ENCODE data around the gene BCAP31. TPM values are rescaled to one million over a fixed set of nuclear protein-coding genes. Genes with fewer than 3 reads are reported as not detected.
A peak's percentile ranks its signal among the peaks of the same experiment; 100 is the strongest.

BCAP31 gene
- total RNA-seq, 5 donors from 2014 or later (not counting 1 experiment from before 2014, with no cell fraction given), result 90.1 to 124 (median 107) TPM

GRCh38 chrX:153672531-153673427, 51.4 kb downstream of the BCAP31 start:
- peaks cover 32 to 36% of the 10 kb centered on the region in 2 donors for H3K27me3 Mint-ChIP-seq
- no peaks in the 10 kb centered on the region for H3K36me3 ChIP-seq (ENCODE audit: control insufficient read depth in 2 of 2, extremely low read depth in 1 of 2, insufficient read depth in 1 of 2, low read length in 1 of 2)
- DNase-seq, result no peak

DNA sequence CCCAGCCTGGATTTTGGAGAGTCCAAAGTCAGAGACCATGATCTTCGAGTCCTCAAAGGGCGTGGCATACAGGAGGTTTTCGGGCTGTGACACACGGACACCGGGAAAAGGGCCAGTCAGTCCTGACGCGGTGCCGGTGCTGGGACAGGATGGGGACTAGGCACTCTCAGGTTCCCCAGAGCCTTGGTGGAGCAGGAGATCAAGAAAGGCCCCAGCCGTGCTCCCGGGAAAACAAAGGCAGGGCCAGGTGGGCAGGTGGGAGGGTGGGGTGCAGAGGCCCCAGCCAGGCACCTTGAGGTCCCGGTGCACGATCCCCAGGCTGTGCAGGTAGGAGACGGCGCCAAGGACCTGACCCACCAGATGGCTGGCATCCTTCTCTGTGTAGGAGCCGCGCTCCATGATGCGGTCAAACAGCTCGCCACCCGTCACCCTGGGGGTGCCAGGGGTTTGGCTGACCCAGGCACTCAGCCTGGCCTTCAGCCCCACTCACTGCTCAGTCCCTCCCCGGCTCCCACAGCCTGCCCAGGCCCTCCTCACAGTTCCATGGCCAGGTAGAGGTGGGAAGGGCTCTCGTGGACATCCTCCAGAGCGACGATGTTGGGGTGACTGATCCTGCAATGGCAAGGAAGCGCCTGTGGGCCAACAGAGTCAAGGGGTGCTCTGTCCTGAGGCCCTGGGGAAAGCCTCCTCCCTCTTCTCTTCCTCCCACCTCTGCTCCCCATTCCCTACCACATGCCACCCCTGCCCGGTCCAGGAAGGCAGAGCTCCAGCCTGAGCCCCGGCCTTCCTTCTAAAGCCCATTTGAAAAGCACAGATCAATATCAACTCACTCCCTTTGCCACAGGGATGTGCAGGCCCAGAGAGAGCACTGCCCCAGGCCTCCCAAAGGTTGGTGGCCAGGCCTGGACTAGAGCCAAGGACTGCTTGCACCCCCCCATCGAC, 52.3 kb downstream of the BCAP31 start:
- POLR2A ChIA-PET, result no interaction called here
- ATAC-seq (replicated peaks in 1 of 4) (no peak), DNase-seq (no peak)
- CTCF ChIA-PET, result interaction anchor here (0.6 to 0.7 kb wide), 2 partner anchors 13 to 40 kb away, joined by 4 to 8 read pairs; no protein-coding TSS in a partner anchor
- Mint-ChIP-seq H3K4me3 (peak overlapping the region in 1 of 3 donors; percentile 42), H3K4me1 (peaks cover 8 to 15% (median 8%) of the 10 kb centered on the region in 3 donors), H3K9me3 (no peaks in the 10 kb centered on the region), H3K27ac (no peak overlapping the region), H3K36me3 (no peaks in the 10 kb centered on the region), H3K27me3 (peaks cover 33 to 34% of the 10 kb centered on the region in 2 donors)
- H3K27me3 ChIP-seq (replicated peaks in 1 of 2; ENCODE audit: control insufficient read depth in 2 of 2, extremely low read depth in 1 of 2, insufficient read depth in 2 of 2, low read length in 1 of 2), result peaks cover 0 to 47% of the 10 kb centered on the region in 2 experiments
- H3K9me3 ChIP-seq, result no peaks in the 10 kb centered on the region
- no peak overlapping the region for H3K4me3 ChIP-seq (ENCODE audit: control insufficient read depth in 1 of 2, extremely low read depth in 1 of 2, low read length in 1 of 2)
- 94% methylated on average over 10 of the region's 27 CpGs for WGBS (ENCODE audit: insufficient coverage)
- no peak overlapping the region for H3K27ac ChIP-seq (ENCODE audit: low read length)
- H3K36me3 ChIP-seq (ENCODE audit: control insufficient read depth in 2 of 2, extremely low read depth in 1 of 2, insufficient read depth in 1 of 2, low read length in 1 of 2), result no peaks in the 10 kb centered on the region
- H3K4me1 ChIP-seq (ENCODE audit: control insufficient read depth in 1 of 2, extremely low read depth in 1 of 2, insufficient read depth in 2 of 2, low read length in 2 of 2), result peaks cover 0 to 23% of the 10 kb centered on the region in 2 experiments

More at GRCh38 chrX:153672531-153673427, 51.4 kb downstream of the BCAP31 start:
- H3K27ac ChIP-seq (ENCODE audit: low read length), result no peak overlapping the region
- H3K4me1 ChIP-seq (ENCODE audit: control insufficient read depth in 1 of 2, extremely low read depth in 1 of 2, insufficient read depth in 2 of 2, low read length in 2 of 2), result peaks cover 0 to 18% of the 10 kb centered on the region in 2 experiments
- Mint-ChIP-seq H3K9me3 (no peaks in the 10 kb centered on the region), H3K27ac (no peak overlapping the region), H3K4me3 (peak overlapping the region in 1 of 3 donors; percentile 42), H3K36me3 (no peaks in the 10 kb centered on the region), H3K4me1 (peaks cover 5 to 11% (median 7%) of the 10 kb centered on the region in 3 donors)
- peaks cover 0 to 43% of the 10 kb centered on the region in 2 experiments for H3K27me3 ChIP-seq (replicated peaks in 1 of 2; ENCODE audit: control insufficient read depth in 2 of 2, extremely low read depth in 1 of 2, insufficient read depth in 2 of 2, low read length in 1 of 2)
- H3K4me3 ChIP-seq (ENCODE audit: control insufficient read depth in 1 of 2, extremely low read depth in 1 of 2, low read length in 1 of 2), result no peak overlapping the region
- 6% methylated on average over 7 of the region's 53 CpGs for WGBS (ENCODE audit: insufficient coverage)
- CTCF ChIA-PET, result interaction anchor here in 1 of 2 donors (0.6 kb wide), 1 partner anchor 709 kb away, joined by 3 read pairs; no protein-coding TSS in a partner anchor
- POLR2A ChIA-PET, result no interaction called here
- no peaks in the 10 kb centered on the region for H3K9me3 ChIP-seq
- ATAC-seq (replicated peaks in 1 of 4), result no peak

- H3K9me3 Mint-ChIP-seq, result no peaks in the 10 kb centered on the region
- H3K27me3 Mint-ChIP-seq, result peaks cover 33 to 34% of the 10 kb centered on the region in 2 donors
- peaks cover 0 to 48% of the 10 kb centered on the region in 2 experiments for H3K27me3 ChIP-seq (replicated peaks in 1 of 2; ENCODE audit: control insufficient read depth in 2 of 2, extremely low read depth in 1 of 2, insufficient read depth in 2 of 2, low read length in 1 of 2)
- H3K4me1 Mint-ChIP-seq, result peaks cover 8 to 15% (median 8%) of the 10 kb centered on the region in 3 donors
- ATAC-seq (replicated peaks in 1 of 4), result no peak
- no peak overlapping the region for H3K4me3 Mint-ChIP-seq
- peaks cover 0 to 23% of the 10 kb centered on the region in 2 experiments for H3K4me1 ChIP-seq (ENCODE audit: control insufficient read depth in 1 of 2, extremely low read depth in 1 of 2, insufficient read depth in 2 of 2, low read length in 2 of 2)
- CTCF ChIA-PET, result interaction anchor here (0.6 to 0.7 kb wide), 2 partner anchors 14 to 40 kb away, joined by 4 to 8 read pairs; no protein-coding TSS in a partner anchor
- H3K36me3 Mint-ChIP-seq, result no peaks in the 10 kb centered on the region
- no peak overlapping the region for H3K27ac ChIP-seq (ENCODE audit: low read length)
- WGBS (ENCODE audit: insufficient coverage), result 100% methylated on average over 7 of the region's 23 CpGs
- H3K36me3 ChIP-seq (ENCODE audit: control insufficient read depth in 2 of 2, extremely low read depth in 1 of 2, insufficient read depth in 1 of 2, low read length in 1 of 2), result no peaks in the 10 kb centered on the region
- no peaks in the 10 kb centered on the region for H3K9me3 ChIP-seq
- H3K27ac Mint-ChIP-seq, result no peak overlapping the region
- POLR2A ChIA-PET, result no interaction called here
- no peak for DNase-seq
- H3K4me3 ChIP-seq (ENCODE audit: control insufficient read depth in 1 of 2, extremely low read depth in 1 of 2, low read length in 1 of 2), result no peak overlapping the region
Observed at GRCh38 chrX:153670748-153671588, 53.2 kb downstream of the BCAP31 start.

DNA sequence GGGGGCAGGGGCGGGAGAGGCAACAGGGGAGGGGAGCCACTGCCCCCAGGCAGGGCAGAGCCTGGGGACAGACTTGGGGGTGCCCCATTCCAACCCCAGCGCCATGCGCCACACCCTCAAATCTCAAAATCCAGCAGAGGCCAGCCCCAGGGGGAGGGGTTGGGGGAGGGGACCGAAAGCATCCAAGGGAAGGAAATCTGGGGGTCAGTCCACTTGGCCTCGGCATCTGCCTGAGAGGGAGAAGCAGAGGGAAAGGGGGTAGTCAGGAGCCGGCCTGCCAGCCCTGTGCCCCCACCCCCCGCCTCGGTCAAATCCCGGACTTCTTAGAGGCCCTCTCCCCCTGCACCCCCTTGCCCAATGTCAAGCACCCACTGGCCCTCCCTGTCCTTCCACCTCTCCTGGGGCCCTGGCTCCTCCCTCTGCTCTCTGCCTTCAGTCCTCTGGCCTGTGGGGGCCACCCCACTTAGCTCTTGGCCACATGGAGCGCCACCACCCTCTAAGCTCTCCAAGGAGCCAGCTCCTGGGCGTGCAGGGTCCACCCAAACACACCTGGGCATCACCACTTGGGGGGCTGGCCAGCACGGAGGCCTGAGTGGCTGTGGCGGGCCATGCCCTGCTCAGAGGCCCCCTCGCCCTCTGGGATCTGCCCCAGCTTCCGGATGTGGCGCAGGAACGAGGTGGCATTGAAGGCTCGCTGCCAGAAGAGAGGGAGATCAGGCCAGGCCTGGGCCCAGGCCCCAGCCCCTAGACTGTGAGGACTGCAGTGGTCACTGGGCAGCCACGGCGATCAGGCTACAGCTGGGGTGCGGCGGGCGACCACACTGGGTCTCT, 54.1 kb downstream of the BCAP31 start:
- peaks cover 0 to 51% of the 10 kb centered on the region in 2 experiments for H3K27me3 ChIP-seq (replicated peaks in 1 of 2; ENCODE audit: control insufficient read depth in 2 of 2, extremely low read depth in 1 of 2, insufficient read depth in 2 of 2, low read length in 1 of 2)
- no CpG with 5 or more reads among the region's 23 CpGs for WGBS (ENCODE audit: insufficient coverage)
- H3K27ac ChIP-seq (ENCODE audit: low read length), result no peak overlapping the region
- Mint-ChIP-seq H3K36me3 (no peaks in the 10 kb centered on the region), H3K4me3 (no peak overlapping the region), H3K9me3 (no peaks in the 10 kb centered on the region), H3K27ac (no peak overlapping the region), H3K27me3 (peaks cover 32 to 37% of the 10 kb centered on the region in 2 donors), H3K4me1 (peaks cover 8 to 15% (median 8%) of the 10 kb centered on the region in 3 donors)
- CTCF ChIA-PET, result interaction anchor here (0.5 to 3.6 kb wide), 2 partner anchors 116 to 661 kb away, joined by 3 to 12 read pairs; no protein-coding TSS in a partner anchor
- ATAC-seq (replicated peaks in 1 of 4), result no peak
- H3K9me3 ChIP-seq, result no peaks in the 10 kb centered on the region
- H3K36me3 ChIP-seq (ENCODE audit: control insufficient read depth in 2 of 2, extremely low read depth in 1 of 2, insufficient read depth in 1 of 2, low read length in 1 of 2), result no peaks in the 10 kb centered on the region
- H3K4me1 ChIP-seq (ENCODE audit: control insufficient read depth in 1 of 2, extremely low read depth in 1 of 2, insufficient read depth in 2 of 2, low read length in 2 of 2), result peaks cover 0 to 23% of the 10 kb centered on the region in 2 experiments
- POLR2A ChIA-PET, result no interaction called here
- no peak for DNase-seq
- no peak overlapping the region for H3K4me3 ChIP-seq (ENCODE audit: control insufficient read depth in 1 of 2, extremely low read depth in 1 of 2, low read length in 1 of 2)

GRCh38 chrX:153669174-153669890, 54.9 kb downstream of the BCAP31 start:
- H3K4me1 ChIP-seq (ENCODE audit: control insufficient read depth in 1 of 2, extremely low read depth in 1 of 2, insufficient read depth in 2 of 2, low read length in 2 of 2), result peaks cover 0 to 23% of the 10 kb centered on the region in 2 experiments
- peak in 3 of 4 experiments; percentile 51 to 65 (median 60) for ATAC-seq (replicated peaks in 1 of 4)
- DNase-seq, result peak in 22 of 35 experiments; percentile 12 to 64 (median 27)
- Mint-ChIP-seq H3K9me3 (no peaks in the 10 kb centered on the region), H3K27ac (no peak overlapping the region), H3K36me3 (no peaks in the 10 kb centered on the region), H3K4me3 (no peak overlapping the region), H3K4me1 (peaks cover 8 to 15% (median 8%) of the 10 kb centered on the region in 3 donors), H3K27me3 (peaks cover 24 to 35% of the 10 kb centered on the region in 2 donors)
- ChIA-PET CTCF (interaction anchor here (0.6 to 3.6 kb wide), 8 partner anchors 11 to 728 kb away, joined by 3 to 12 read pairs (median 4); no protein-coding TSS in a partner anchor), POLR2A (no interaction called here)
- H3K4me3 ChIP-seq (ENCODE audit: control insufficient read depth in 1 of 2, extremely low read depth in 1 of 2, low read length in 1 of 2), result no peak overlapping the region
- H3K9me3 ChIP-seq, result no peaks in the 10 kb centered on the region
- WGBS (ENCODE audit: insufficient coverage), result 0% methylated on average over 3 of the region's 17 CpGs
- no peak overlapping the region for H3K27ac ChIP-seq (ENCODE audit: low read length)
- H3K36me3 ChIP-seq (ENCODE audit: control insufficient read depth in 2 of 2, extremely low read depth in 1 of 2, insufficient read depth in 1 of 2, low read length in 1 of 2), result no peaks in the 10 kb centered on the region
- peaks cover 0 to 45% of the 10 kb centered on the region in 2 experiments for H3K27me3 ChIP-seq (replicated peaks in 1 of 2; ENCODE audit: control insufficient read depth in 2 of 2, extremely low read depth in 1 of 2, insufficient read depth in 2 of 2, low read length in 1 of 2)
